Activated naive CD8-positive, alpha-beta T cell treated with anti-CD3 and anti-CD28 coated beads for 36 hours (primary cell): ENCODE measurements around the gene PGD. TPM values are rescaled to one million over a fixed set of nuclear protein-coding genes. Genes with fewer than 3 reads are reported as not detected.
"Not testable (repeated sequence)": the region's sequence is repeated elsewhere in the genome, so short reads cannot be mapped to it uniquely, and the experiment has no call there.

Experiments
- DNase-seq: peaks from one replicate; pipeline ENCODE4 v3.0.0; 2021
- H3K27ac Mint-ChIP-seq: one replicate; pipeline ENCODE4 v1.8.0; 2022; ENCODE audit warnings: mild to moderate bottlenecking, moderate library complexity, mixed read lengths
- H3K27me3 Mint-ChIP-seq: one replicate; pipeline ENCODE4 v1.8.0; 2022; ENCODE audit warnings: mild to moderate bottlenecking, mixed read lengths
- H3K36me3 Mint-ChIP-seq: one replicate; pipeline ENCODE4 v1.8.0; 2021; ENCODE audit warnings: mild to moderate bottlenecking, mixed read lengths
- H3K4me1 Mint-ChIP-seq: one replicate; pipeline ENCODE4 v1.8.0; 2021; ENCODE audit warnings: mixed read lengths
- H3K4me3 Mint-ChIP-seq: one replicate; pipeline ENCODE4 v1.8.0; 2022; ENCODE audit warnings: mild to moderate bottlenecking, moderate library complexity, mixed read lengths
- H3K9me3 Mint-ChIP-seq: one replicate; pipeline ENCODE4 v1.8.0; 2022; ENCODE audit warnings: mixed read lengths
- total RNA-seq, 2 experiments: library from RNA; stranded (reverse); gene quantifications; one replicate each; pipeline ENCODE4 v1.2.3, GENCODE V29; 2021

PGD gene
- total RNA-seq, 2 experiments from 2014 or later = 135 TPM

- H3K4me1 Mint-ChIP-seq = peaks cover 4% of the 10 kb centered on the region
- H3K4me3 Mint-ChIP-seq = no peak overlapping the region
- H3K27ac Mint-ChIP-seq = no peak overlapping the region
- H3K36me3 Mint-ChIP-seq = no peaks in the 10 kb centered on the region
- no peak for DNase-seq
- no peaks in the 10 kb centered on the region for H3K27me3 Mint-ChIP-seq
- H3K9me3 Mint-ChIP-seq = no peaks in the 10 kb centered on the region
Measured at GRCh38 chr1:10438677-10439163, 39.9 kb downstream of the PGD start.

GRCh38 chr1:10440305-10440704 lies 41.4 kb downstream of the PGD start:
- no peaks in the 10 kb centered on the region for H3K27me3 Mint-ChIP-seq
- no peak overlapping the region for H3K4me3 Mint-ChIP-seq
- peaks cover 2% of the 10 kb centered on the region for H3K4me1 Mint-ChIP-seq
- H3K9me3 Mint-ChIP-seq = no peaks in the 10 kb centered on the region
- no peak overlapping the region for H3K27ac Mint-ChIP-seq
- H3K36me3 Mint-ChIP-seq = peaks cover 3% of the 10 kb centered on the region
- DNase-seq = no peak

GRCh38 chr1:10440794-10441193 lies 41.9 kb downstream of the PGD start:
- Mint-ChIP-seq H3K27me3 (no peaks in the 10 kb centered on the region), H3K4me3 (no peak overlapping the region), H3K9me3 (no peaks in the 10 kb centered on the region), H3K27ac (no peak overlapping the region), H3K36me3 (peaks cover 3% of the 10 kb centered on the region), H3K4me1 (peaks cover 2% of the 10 kb centered on the region)
- DNase-seq = no peak

- H3K36me3 Mint-ChIP-seq = peaks cover 10% of the 10 kb centered on the region
- H3K4me1 Mint-ChIP-seq = no peaks in the 10 kb centered on the region
- H3K9me3 Mint-ChIP-seq = no peaks in the 10 kb centered on the region
- DNase-seq = no peak
- H3K27me3 Mint-ChIP-seq = no peaks in the 10 kb centered on the region
- H3K27ac Mint-ChIP-seq = no peak overlapping the region
- H3K4me3 Mint-ChIP-seq = no peak overlapping the region
Measured at GRCh38 chr1:10444248-10444647, 45.4 kb downstream of the PGD start.

- H3K4me1 Mint-ChIP-seq = no peaks in the 10 kb centered on the region
- no peaks in the 10 kb centered on the region for H3K9me3 Mint-ChIP-seq
- DNase-seq = no peak
- no peak overlapping the region for H3K4me3 Mint-ChIP-seq
- H3K27me3 Mint-ChIP-seq = no peaks in the 10 kb centered on the region
- peaks cover 10% of the 10 kb centered on the region for H3K36me3 Mint-ChIP-seq
- no peak overlapping the region for H3K27ac Mint-ChIP-seq
Measured at GRCh38 chr1:10444795-10445397, 46.0 kb downstream of the PGD start.

GRCh38 chr1:10446790-10447422 lies 48.0 kb downstream of the PGD start:
- Mint-ChIP-seq H3K27ac (no peak overlapping the region), H3K27me3 (no peaks in the 10 kb centered on the region), H3K4me3 (no peak overlapping the region), H3K9me3 (no peaks in the 10 kb centered on the region), H3K4me1 (no peaks in the 10 kb centered on the region), H3K36me3 (peaks cover 10% of the 10 kb centered on the region)
- DNase-seq = no peak

- no peaks in the 10 kb centered on the region for H3K4me1 Mint-ChIP-seq
- H3K27ac Mint-ChIP-seq = no peak within 1 kb of the TSS
- H3K9me3 Mint-ChIP-seq = no peaks in the 10 kb centered on the region
- peaks cover 13% of the 10 kb centered on the region for H3K36me3 Mint-ChIP-seq
- no peak within 1 kb of the TSS for H3K4me3 Mint-ChIP-seq
- H3K27me3 Mint-ChIP-seq = no peaks in the 10 kb centered on the region
- DNase-seq = no peak
Measured at GRCh38 chr1:10449751-10450150, 50.9 kb downstream of the PGD start, which contains the start of gene CORT. Gene CORT (plus strand): TSS chr1:10450031. CDS start chr1:10450224, 193 bp downstream.

- Mint-ChIP-seq H3K4me1 (no peaks in the 10 kb centered on the region), H3K9me3 (no peaks in the 10 kb centered on the region), H3K27me3 (no peaks in the 10 kb centered on the region), H3K36me3 (peaks cover 15% of the 10 kb centered on the region), H3K27ac (no peak overlapping the region), H3K4me3 (no peak overlapping the region)
- DNase-seq = no peak
Measured at GRCh38 chr1:10450156-10450814, 51.4 kb downstream of the PGD start.

GRCh38 chr1:10450836-10451235 lies 52.0 kb downstream of the PGD start:
- no peaks in the 10 kb centered on the region for H3K27me3 Mint-ChIP-seq
- H3K4me3 Mint-ChIP-seq = no peak overlapping the region
- H3K9me3 Mint-ChIP-seq = no peaks in the 10 kb centered on the region
- H3K27ac Mint-ChIP-seq = no peak overlapping the region
- DNase-seq = no peak
- peaks cover 15% of the 10 kb centered on the region for H3K36me3 Mint-ChIP-seq
- no peaks in the 10 kb centered on the region for H3K4me1 Mint-ChIP-seq

- Mint-ChIP-seq H3K4me1 (no peaks in the 10 kb centered on the region), H3K36me3 (peaks cover 19% of the 10 kb centered on the region), H3K4me3 (no peak overlapping the region), H3K27ac (no peak overlapping the region), H3K27me3 (no peaks in the 10 kb centered on the region), H3K9me3 (no peaks in the 10 kb centered on the region)
- DNase-seq = no peak
Measured at GRCh38 chr1:10451287-10451686, 52.4 kb downstream of the PGD start.

- Mint-ChIP-seq H3K4me3 (no peak overlapping the region), H3K4me1 (peaks cover 5% of the 10 kb centered on the region), H3K27ac (no peak overlapping the region), H3K36me3 (peaks cover 21% of the 10 kb centered on the region), H3K9me3 (no peaks in the 10 kb centered on the region), H3K27me3 (no peaks in the 10 kb centered on the region)
- DNase-seq = no peak
Measured at GRCh38 chr1:10456048-10456447, 57.2 kb downstream of the PGD start.

GRCh38 chr1:10456661-10457060 lies 57.8 kb downstream of the PGD start:
- no peaks in the 10 kb centered on the region for H3K27me3 Mint-ChIP-seq
- no peak for DNase-seq
- H3K4me1 Mint-ChIP-seq = peaks cover 5% of the 10 kb centered on the region
- peaks cover 25% of the 10 kb centered on the region for H3K36me3 Mint-ChIP-seq
- H3K27ac Mint-ChIP-seq = no peak overlapping the region
- no peak overlapping the region for H3K4me3 Mint-ChIP-seq
- no peaks in the 10 kb centered on the region for H3K9me3 Mint-ChIP-seq

GRCh38 chr1:10457462-10457861 lies 58.6 kb downstream of the PGD start:
- not testable (repeated sequence) for H3K4me3 Mint-ChIP-seq, H3K4me1 Mint-ChIP-seq, H3K9me3 Mint-ChIP-seq, H3K27me3 Mint-ChIP-seq, H3K27ac Mint-ChIP-seq, DNase-seq
- H3K36me3 Mint-ChIP-seq = peaks cover 25% of the 10 kb centered on the region

- no peak overlapping the region for H3K4me3 Mint-ChIP-seq
- no peaks in the 10 kb centered on the region for H3K27me3 Mint-ChIP-seq
- H3K9me3 Mint-ChIP-seq = no peaks in the 10 kb centered on the region
- no peak for DNase-seq
- peaks cover 5% of the 10 kb centered on the region for H3K4me1 Mint-ChIP-seq
- no peak overlapping the region for H3K27ac Mint-ChIP-seq
- peaks cover 27% of the 10 kb centered on the region for H3K36me3 Mint-ChIP-seq
Measured at GRCh38 chr1:10457875-10458274, 59.0 kb downstream of the PGD start.

- Mint-ChIP-seq H3K27me3 (no peaks in the 10 kb centered on the region), H3K36me3 (peaks cover 26% of the 10 kb centered on the region), H3K4me1 (peaks cover 5% of the 10 kb centered on the region), H3K27ac (no peak overlapping the region), H3K4me3 (no peak overlapping the region), H3K9me3 (no peaks in the 10 kb centered on the region)
- DNase-seq = no peak
Measured at GRCh38 chr1:10459184-10459583, 60.3 kb downstream of the PGD start.
